ENCODE results near the gene RNASE7.

DNA sequence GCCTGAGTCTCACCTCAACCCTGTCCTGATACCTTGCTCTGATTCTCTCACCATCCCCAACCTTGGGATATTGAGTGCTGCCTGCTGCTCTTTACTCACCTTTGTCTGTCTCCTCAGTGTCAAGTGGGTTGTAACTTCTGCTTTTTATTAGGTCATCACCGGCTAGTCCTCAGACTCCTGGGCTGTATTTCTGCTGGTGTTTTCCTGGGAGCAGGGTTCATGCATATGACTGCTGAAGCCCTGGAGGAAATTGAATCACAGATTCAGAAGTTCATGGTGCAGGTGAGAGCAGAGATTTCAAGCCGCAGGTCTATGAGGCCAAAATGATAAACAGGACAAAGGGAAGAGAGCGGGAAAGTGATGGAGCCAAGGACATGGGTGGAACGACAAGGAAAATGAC is 42.6 kb upstream of the RNASE7 start:
- TF ChIP-seq CTCF (IDR thresholded peaks at IDR 0.05) (no peak), POLR2A (IDR thresholded peaks at IDR 0.05) (no peak)

Measured in uterus (tissue), 2 donors.